AG09309 (cell line): Measurements from ENCODE around the gene SLC38A3.

Experiments used
- DNase-seq: peaks from one replicate; pipeline ENCODE4 v3.0.0-alpha.2; 2010; ENCODE audit warnings: low read depth
- H3K4me3 ChIP-seq: 2 replicates; pipeline ENCODE4 v1.5.1; 2011; ENCODE audit warnings: mild to moderate bottlenecking, low read depth, low read length, moderate library complexity; ENCODE audit not compliant: control insufficient read depth
- CTCF ChIP-seq: IDR thresholded peaks from 2 replicates; pipeline ENCODE4 v1.5.1; 2011; ENCODE audit warnings: mild to moderate bottlenecking, low read depth, low read length, inconsistent platforms; ENCODE audit not compliant: insufficient read depth, control insufficient read depth; ENCODE audit errors: missing control alignments

The SLC38A3 gene

GRCh38 chr3:50169232-50169832 lies 35.7 kb upstream of the SLC38A3 start:
- DNase-seq = no peak
- TF ChIP-seq CTCF = no peak
- H3K4me3 ChIP-seq = no peak overlapping the region

GRCh38 chr3:50169858-50170257 lies 35.2 kb upstream of the SLC38A3 start:
- TF ChIP-seq CTCF = no peak
- DNase-seq = no peak

GRCh38 chr3:50170689-50171088 lies 34.4 kb upstream of the SLC38A3 start:
- DNase-seq = peak; percentile 35
- H3K4me3 ChIP-seq = no peak overlapping the region
- no peak for TF ChIP-seq CTCF

More at GRCh38 chr3:50169858-50170257, 35.2 kb upstream of the SLC38A3 start:
- no peak overlapping the region for H3K4me3 ChIP-seq

- no peak for DNase-seq
- no peak for TF ChIP-seq CTCF
- no peak overlapping the region for H3K4me3 ChIP-seq
Observed at GRCh38 chr3:50171540-50172301, 33.4 kb upstream of the SLC38A3 start.

- TF ChIP-seq CTCF = no peak
- no peak for DNase-seq
- H3K4me3 ChIP-seq = no peak overlapping the region
Observed at GRCh38 chr3:50172626-50173220, 32.3 kb upstream of the SLC38A3 start.

GRCh38 chr3:50173685-50174516 lies 31.2 kb upstream of the SLC38A3 start:
- TF ChIP-seq CTCF = no peak
- no peak overlapping the region for H3K4me3 ChIP-seq
- DNase-seq = no peak
